Fibroblast of lung (primary cell): ENCODE data around the gene MB21D2.

ENCODE experiments used
- EZH2 ChIP-seq: IDR thresholded peaks from 2 replicates; pipeline ENCODE4 v1.5.1; 2012; ENCODE audit warnings: low read length, control low read depth, mild to moderate bottlenecking; ENCODE audit errors: missing control alignments
- TF ChIP-seq, protein P1 (sequence below), 2 donors: IDR thresholded peaks in 1 of 2; conservative IDR thresholded peaks in 1 of 2; 1 replicate in 1 of 2; 2 replicates in 1 of 2; pipeline ENCODE4 v1.5.1; 2011 to 2012; ENCODE audit warnings: low read length in 2 of 2, control low read depth in 1 of 2, inconsistent platforms in 1 of 2, low read depth in 1 of 2, mild to moderate bottlenecking in 1 of 2

DNA sequence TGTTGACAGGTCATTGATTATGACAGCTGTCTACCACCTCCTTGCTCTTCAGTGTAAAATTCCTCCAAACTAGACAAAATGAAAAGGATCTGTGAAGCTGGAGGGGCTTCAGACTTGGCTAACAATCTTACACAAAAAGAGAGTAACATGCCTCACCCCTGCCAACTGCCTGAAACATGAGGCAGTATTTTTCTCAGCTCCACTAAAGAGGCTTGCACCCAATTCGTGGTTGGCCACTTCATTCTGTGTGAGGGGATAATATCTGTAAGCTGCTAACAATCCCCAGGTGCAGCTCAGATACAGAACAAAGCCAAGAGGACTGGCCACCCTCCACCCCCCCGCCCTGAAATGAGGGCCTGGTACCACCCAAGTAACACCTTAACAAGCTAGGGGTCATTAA, 2.8 kb downstream of the MB21D2 start:
- TF ChIP-seq, protein P1, sequence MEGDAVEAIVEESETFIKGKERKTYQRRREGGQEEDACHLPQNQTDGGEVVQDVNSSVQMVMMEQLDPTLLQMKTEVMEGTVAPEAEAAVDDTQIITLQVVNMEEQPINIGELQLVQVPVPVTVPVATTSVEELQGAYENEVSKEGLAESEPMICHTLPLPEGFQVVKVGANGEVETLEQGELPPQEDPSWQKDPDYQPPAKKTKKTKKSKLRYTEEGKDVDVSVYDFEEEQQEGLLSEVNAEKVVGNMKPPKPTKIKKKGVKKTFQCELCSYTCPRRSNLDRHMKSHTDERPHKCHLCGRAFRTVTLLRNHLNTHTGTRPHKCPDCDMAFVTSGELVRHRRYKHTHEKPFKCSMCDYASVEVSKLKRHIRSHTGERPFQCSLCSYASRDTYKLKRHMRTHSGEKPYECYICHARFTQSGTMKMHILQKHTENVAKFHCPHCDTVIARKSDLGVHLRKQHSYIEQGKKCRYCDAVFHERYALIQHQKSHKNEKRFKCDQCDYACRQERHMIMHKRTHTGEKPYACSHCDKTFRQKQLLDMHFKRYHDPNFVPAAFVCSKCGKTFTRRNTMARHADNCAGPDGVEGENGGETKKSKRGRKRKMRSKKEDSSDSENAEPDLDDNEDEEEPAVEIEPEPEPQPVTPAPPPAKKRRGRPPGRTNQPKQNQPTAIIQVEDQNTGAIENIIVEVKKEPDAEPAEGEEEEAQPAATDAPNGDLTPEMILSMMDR (conservative IDR thresholded peaks at IDR 0.05 in 1 of 2, IDR thresholded peaks at IDR 0.05 in 1 of 2; ENCODE audit: low read depth in 1 of 2, low read length in 2 of 2): no peak
- no peak for TF ChIP-seq EZH2
